Right renal cortex interstitium (tissue), 3 donors: ENCODE results near the gene SERPINA1. TPM values are rescaled to one million over a fixed set of nuclear protein-coding genes. Genes with fewer than 3 reads are reported as not detected.
"Not testable (repeated sequence)": the region's sequence is repeated elsewhere in the genome, so short reads cannot be mapped to it uniquely, and the experiment has no call there.

Experiments used
- DNase-seq, 3 donors: peaks; one replicate each; pipeline ENCODE4 v3.0.0-alpha.2; 2013; ENCODE audit warnings: low read depth in 3 of 3, low spot score in 2 of 3
- polyA plus RNA-seq, 3 donors: library from polyadenylated mRNA; unstranded; fragments of 120-200 nt; gene quantifications; one replicate each; pipeline ENCODE4 v1.2.1, GENCODE V29; 2013; ENCODE audit not compliant: insufficient read length in 3 of 3

Gene SERPINA1
- polyA plus RNA-seq, 3 donors: 65.0 to 106 (median 101) TPM

DNA sequence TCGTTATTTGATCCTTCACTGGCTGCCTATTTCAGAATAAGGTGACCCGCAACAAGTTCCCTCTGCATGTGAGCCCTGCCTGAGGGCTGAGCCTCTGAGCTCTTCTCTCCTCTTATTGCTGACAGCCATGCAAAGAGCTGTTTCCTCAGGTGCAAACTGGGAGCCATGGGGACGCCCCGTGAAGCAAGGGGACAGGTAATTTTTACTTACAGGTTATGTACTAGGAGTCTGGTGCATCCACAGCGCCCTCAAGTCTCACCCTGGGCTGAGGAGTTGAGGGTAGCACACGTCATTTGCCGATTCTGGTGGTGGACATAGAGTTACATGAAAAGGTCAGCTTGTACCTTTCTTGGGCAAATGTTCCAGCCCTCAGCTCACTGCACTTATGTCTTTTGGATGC is 39.1 kb downstream of the SERPINA1 start:
- DNase-seq: no peak

- no peak for DNase-seq
Observed at GRCh38 chr14:94348836-94349235, 39.6 kb downstream of the SERPINA1 start.

- no peak for DNase-seq
Observed at GRCh38 chr14:94346841-94347240, 41.6 kb downstream of the SERPINA1 start.

DNA sequence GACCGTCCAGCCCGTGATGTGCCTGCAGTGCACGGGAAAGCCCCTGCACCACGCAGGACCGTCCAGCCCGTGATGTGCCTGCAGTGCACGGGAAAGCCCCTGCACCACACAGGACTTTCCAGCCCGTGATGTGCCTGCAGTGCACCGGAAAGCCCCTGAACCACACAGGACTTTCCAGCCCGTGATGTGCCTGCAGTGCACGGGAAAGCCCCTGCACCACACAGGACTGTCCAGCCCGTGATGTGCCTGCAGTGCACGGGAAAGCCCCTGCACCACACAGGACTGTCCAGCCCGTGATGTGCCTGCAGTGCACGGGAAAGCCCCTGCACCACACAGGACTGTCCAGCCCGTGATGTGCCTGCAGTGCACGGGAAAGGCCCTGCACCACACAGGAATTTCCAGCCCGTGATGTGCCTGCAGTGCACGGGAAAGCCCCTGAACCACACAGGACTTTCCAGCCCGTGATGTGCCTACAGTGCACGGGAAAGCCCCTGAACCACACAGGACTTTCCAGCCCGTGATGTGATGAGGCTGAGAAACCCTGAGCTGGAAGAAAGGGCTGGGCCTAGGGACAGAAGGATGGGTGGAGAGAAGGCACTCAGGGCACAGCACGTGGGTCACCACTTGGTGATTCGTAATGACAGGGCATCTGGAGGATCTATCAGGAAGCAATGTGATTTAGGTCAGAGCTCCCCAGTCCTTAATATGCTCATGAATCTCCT is 42.2 kb downstream of the SERPINA1 start:
- not testable (repeated sequence) for DNase-seq

- no peak for DNase-seq
Observed at GRCh38 chr14:94345344-94346064, 42.9 kb downstream of the SERPINA1 start.

DNA sequence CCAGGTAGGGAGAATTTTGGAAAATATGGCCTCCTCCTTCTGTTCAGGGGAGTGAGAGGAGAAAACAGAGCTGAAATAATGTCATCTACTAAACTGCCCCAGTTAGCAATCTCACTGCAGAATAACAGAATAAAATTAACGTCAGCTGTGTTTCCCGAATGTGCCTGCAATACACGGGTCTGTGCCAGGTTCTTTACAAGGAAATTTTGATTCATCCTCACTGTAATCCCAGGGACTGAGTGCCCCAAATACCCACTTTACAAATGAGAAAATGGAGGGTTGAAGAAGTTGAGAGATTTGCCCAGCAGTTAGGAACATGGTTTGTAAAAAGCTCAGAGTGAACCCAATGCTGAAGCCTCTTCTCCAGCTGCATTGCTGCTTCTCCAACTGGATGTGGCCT is 44.0 kb downstream of the SERPINA1 start:
- no peak for DNase-seq

DNA sequence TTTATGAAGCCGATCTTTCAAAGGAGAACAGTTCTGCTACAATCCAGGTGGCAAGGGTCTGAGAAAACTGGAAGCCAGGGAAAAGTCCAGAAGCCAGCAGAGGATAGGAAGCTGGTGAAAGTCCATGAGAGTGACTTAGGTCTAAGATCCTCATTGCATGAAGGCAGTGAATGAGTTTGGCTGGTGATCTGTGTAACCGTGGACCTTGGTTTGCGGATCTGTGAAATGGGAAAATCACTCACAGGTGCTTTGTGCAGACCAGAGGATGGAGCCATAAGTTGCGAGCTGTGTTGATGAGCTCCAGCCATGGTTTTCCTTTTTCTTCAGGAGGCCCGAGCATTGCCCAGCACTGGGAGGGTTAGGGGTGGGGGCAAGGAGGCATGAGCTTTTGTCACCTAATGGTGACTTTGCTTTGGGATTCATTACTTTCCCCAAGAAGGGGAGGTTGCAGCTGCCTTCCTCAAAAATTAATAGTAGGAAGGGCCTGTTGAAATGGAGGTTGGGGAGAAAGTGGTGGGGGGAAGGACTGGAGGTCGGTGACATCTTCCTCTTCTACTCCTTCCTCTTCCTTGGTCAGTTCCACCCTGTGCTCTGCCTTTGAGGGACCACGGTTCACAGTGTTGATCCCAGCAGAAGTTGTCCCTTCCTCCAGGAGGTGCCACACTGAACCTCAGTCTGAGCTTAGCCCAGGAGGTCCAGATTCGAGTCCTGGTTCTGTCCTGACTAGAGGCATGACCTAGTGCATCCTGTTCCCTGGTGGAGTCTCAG is 45.0 kb downstream of the SERPINA1 start:
- DNase-seq: no peak

GRCh38 chr14:94342334-94342934 is 46.0 kb downstream of the SERPINA1 start:
- peak in 2 of 3 donors; percentile 6 to 21 for DNase-seq

- no peak for DNase-seq
Observed at GRCh38 chr14:94341656-94342333, 46.6 kb downstream of the SERPINA1 start.

- no peak for DNase-seq
Observed at GRCh38 chr14:94340533-94340932, 47.9 kb downstream of the SERPINA1 start.

GRCh38 chr14:94338023-94338422 is 50.4 kb downstream of the SERPINA1 start:
- DNase-seq: no peak

DNA sequence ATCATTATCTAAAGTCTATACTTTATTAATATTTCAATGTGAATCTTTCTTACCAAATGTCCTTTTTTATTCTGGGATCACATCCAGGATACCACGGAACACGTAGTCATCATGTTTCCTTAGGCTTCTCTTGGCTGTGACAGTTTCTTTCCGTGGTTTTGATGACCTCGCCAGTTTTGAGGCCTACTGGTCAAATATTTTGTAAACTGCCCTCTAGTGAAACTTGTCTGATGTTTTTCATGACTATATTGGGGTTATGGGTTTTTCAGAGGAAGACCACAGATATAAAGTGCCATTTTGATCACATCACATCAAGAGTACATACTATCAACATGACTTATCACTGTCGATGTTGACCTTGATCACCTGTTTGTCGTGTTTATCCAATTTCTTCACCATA is 51.1 kb downstream of the SERPINA1 start:
- no peak for DNase-seq

DNA sequence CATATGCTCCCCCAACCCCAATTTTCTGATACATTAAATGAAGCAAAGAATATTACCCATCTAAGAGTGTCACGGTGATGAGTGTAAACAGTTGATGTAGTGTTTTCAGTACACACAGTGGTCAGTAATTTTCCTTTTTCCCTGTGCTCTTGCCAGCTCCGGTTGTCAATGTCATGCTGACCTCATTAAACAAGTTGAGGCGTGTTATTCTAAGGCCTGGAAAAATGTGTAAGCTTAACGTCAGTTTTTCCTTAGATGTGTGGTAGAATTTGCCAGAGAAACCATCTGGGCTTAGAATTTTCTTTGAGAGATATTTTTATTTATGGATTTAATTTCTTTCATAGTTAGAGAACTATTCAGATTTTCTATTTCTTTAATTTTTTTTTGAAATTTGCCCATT is 53.5 kb downstream of the SERPINA1 start:
- DNase-seq: no peak

DNA sequence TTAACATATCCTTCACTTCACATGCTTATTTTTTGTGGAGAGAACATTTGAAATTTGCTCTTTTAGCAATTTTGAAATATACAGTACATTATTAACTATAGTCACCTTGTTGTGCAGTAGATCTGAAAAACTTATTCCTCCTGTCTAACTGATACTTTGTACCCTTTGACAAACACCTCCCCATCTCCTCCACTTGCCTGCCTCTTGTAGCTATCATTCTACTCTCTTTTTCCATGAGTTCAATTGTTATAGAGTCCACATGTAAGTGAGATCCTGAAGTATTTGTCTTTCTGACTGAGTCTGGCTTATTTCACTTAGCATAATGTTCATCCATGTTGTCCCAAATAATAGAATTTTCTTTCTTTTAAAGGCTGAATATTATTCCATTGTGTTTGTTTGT is 55.8 kb downstream of the SERPINA1 start:
- no peak for DNase-seq

DNA sequence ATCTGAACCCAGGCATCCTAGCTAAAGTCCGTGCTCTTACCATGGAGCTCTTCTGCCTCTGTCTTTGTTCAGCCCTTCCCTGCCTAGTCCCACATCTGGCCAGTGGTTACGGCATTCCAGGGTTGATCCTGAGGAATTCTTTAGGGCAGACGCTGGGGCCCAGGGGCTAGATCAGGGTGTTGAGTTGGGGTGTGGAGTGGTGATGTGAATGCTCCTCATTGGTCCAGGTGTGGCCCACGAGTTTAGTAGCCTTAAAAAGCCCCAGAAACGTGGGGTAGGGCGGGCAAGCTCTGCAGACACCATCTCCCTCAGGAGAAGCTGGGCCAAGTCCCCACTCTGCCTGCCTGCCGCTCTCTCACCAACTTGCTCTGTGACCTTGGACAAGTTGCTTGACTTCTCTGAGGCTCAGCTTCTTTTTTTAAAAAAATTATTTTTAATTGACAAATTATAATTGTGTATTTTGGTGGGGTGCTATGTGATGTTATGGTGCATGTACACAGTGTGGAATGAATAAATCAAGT is 56.3 kb downstream of the SERPINA1 start:
- DNase-seq: no peak

DNA sequence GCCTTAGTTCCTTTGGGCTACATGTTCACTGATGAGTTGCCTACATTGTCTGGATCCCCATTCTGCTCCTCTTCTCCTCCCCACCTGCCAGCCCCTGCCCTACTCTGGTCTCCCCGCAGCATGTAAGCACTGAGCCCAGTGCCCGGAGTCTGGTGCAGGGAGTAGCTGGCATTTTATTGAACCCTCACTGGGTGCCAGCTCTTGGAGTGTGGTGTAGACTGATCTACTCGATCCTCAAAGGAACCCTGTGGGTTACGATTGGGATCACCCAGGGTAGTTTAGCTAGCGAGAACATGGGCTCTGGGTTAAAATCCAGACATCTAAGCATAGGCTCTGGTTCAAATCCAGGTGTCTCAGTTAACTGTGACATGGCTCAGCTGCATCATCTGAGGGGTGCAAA is 56.9 kb downstream of the SERPINA1 start:
- DNase-seq: no peak

- DNase-seq: no peak
Observed at GRCh38 chr14:94330857-94331256, 57.5 kb downstream of the SERPINA1 start.

DNA sequence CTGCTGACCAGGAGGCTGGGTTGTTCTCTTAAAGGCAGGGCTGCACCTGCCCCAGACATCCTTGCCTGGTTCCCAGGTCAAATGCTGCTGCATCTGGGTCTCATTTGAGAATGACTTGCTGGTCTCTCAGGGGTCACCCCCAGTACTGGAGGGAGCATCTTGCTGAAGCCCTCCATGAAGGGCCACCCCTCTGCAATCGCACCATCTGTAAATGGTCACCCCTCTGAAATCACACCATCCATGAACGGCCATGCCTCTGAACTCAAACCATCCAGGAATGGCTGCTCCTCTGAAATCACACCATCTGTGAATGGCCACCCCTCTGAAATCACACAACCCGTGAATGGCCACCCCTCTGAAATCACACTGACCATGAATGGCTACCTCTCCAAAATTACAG is 58.0 kb downstream of the SERPINA1 start:
- DNase-seq: no peak

GRCh38 chr14:94329857-94330256 is 58.5 kb downstream of the SERPINA1 start:
- no peak for DNase-seq

GRCh38 chr14:94328196-94328595 is 60.2 kb downstream of the SERPINA1 start:
- no peak for DNase-seq
